GM23338 (cell line): Measurements from ENCODE around the gene OXCT1. TPM values are rescaled to one million over a fixed set of nuclear protein-coding genes. Genes with fewer than 3 reads are reported as not detected.

Experiments
- ATAC-seq: fragments of 200-7000 bp; cut with Tn5 transposase; 3 replicates; pipeline ENCODE4 v1.9.1; 2020
- DNase-seq: peaks from one replicate; pipeline ENCODE4 v3.0.0-alpha.2; 2015; ENCODE audit warnings: low spot score
- H2AFZ ChIP-seq: fragments of 200-600 bp; sonication (generic); 2 replicates; pipeline ENCODE4 v1.8.0; 2016; ENCODE audit warnings: antibody characterized with exemption, mild to moderate bottlenecking, moderate library complexity
- H3F3A ChIP-seq: fragments of 200-600 bp; sonication (generic); replicated peaks from 2 replicates; pipeline ENCODE4 v1.8.0; 2017; ENCODE audit warnings: antibody characterized with exemption, mixed run types, low read depth
- H3K27ac ChIP-seq: fragments of 200-600 bp; sonication (generic); 2 replicates; pipeline ENCODE4 v1.6.1; 2016; ENCODE audit warnings: low read depth
- H3K27me3 ChIP-seq: fragments of 200-600 bp; sonication (generic); 2 replicates; pipeline ENCODE4 v1.8.0; 2016; ENCODE audit warnings: mild to moderate bottlenecking, mixed run types, moderate library complexity; ENCODE audit not compliant: insufficient read depth
- H3K36me3 ChIP-seq: fragments of 200-600 bp; sonication (generic); 2 replicates; pipeline ENCODE4 v1.8.0; 2016; ENCODE audit warnings: mild to moderate bottlenecking; ENCODE audit not compliant: insufficient read depth
- H3K4me1 ChIP-seq: fragments of 200-600 bp; sonication (generic); 2 replicates; pipeline ENCODE4 v1.8.0; 2016; ENCODE audit warnings: mild to moderate bottlenecking, moderate library complexity; ENCODE audit not compliant: insufficient read depth
- H3K4me2 ChIP-seq: fragments of 200-600 bp; sonication (generic); 2 replicates; pipeline ENCODE4 v1.7.1; 2017; ENCODE audit warnings: mixed run types
- H3K4me3 ChIP-seq: fragments of 200-600 bp; sonication (generic); 2 replicates; pipeline ENCODE4 v1.6.1; 2016; ENCODE audit warnings: mixed run types
- H3K79me2 ChIP-seq: fragments of 200-600 bp; sonication (generic); replicated peaks from 2 replicates; pipeline ENCODE4 v1.8.0; 2017; ENCODE audit warnings: mild to moderate bottlenecking; ENCODE audit not compliant: insufficient read depth
- H3K9me2 ChIP-seq: fragments of 200-600 bp; sonication (generic); 2 replicates; pipeline ENCODE4 v1.8.0; 2017; ENCODE audit not compliant: insufficient read depth
- H4K20me1 ChIP-seq: fragments of 200-600 bp; sonication (generic); replicated peaks from 2 replicates; pipeline ENCODE4 v1.8.0; 2017; ENCODE audit warnings: mild to moderate bottlenecking; ENCODE audit not compliant: insufficient read depth
- H3K27ac Mint-ChIP-seq: 2 replicates; pipeline ENCODE4 v1.8.0; 2020; ENCODE audit warnings: inconsistent platforms, mild to moderate bottlenecking, moderate library complexity, mixed read lengths
- H3K27me3 Mint-ChIP-seq: 3 replicates; pipeline ENCODE4 v1.8.0; 2022; ENCODE audit warnings: low read depth, mild to moderate bottlenecking, moderate library complexity, mixed read lengths, inconsistent platforms; ENCODE audit not compliant: insufficient read depth, poor library complexity
- H3K36me3 Mint-ChIP-seq: 3 replicates; pipeline ENCODE4 v1.8.0; 2021; ENCODE audit warnings: low read depth, mild to moderate bottlenecking, inconsistent platforms, moderate library complexity, mixed read lengths
- H3K4me1 Mint-ChIP-seq: 3 replicates; pipeline ENCODE4 v1.8.0; 2020; ENCODE audit warnings: mild to moderate bottlenecking, inconsistent platforms, mixed read lengths
- H3K4me3 Mint-ChIP-seq: 3 replicates; pipeline ENCODE4 v1.8.0; 2021; ENCODE audit warnings: moderate library complexity, mild to moderate bottlenecking, inconsistent platforms, mixed read lengths
- H3K9me3 Mint-ChIP-seq: 3 replicates; pipeline ENCODE4 v1.8.0; 2020; ENCODE audit warnings: moderate library complexity, mild to moderate bottlenecking, inconsistent platforms, mixed read lengths
- CREB1 ChIP-seq: fragments of 250-450 bp; sonication (Bioruptor Pico); IDR thresholded peaks from 2 replicates; pipeline ENCODE4 v1.5.0; 2020; ENCODE audit warnings: low read depth, mild to moderate bottlenecking, moderate library complexity
- EZH2 ChIP-seq: fragments of 200-600 bp; sonication (generic); IDR thresholded peaks from one replicate; pipeline ENCODE4 v1.8.0; 2017; ENCODE audit warnings: antibody characterized with exemption, mild to moderate bottlenecking, low read depth; ENCODE audit not compliant: unreplicated experiment
- EZH2phosphoT487 ChIP-seq: fragments of 200-600 bp; sonication (generic); IDR thresholded peaks from one replicate; pipeline ENCODE4 v1.8.1; 2018; ENCODE audit warnings: antibody characterized with exemption; ENCODE audit not compliant: unreplicated experiment
- JUNB ChIP-seq: IDR thresholded peaks from one replicate; pipeline ENCODE4 v1.6.1; 2016; ENCODE audit warnings: antibody characterized with exemption; ENCODE audit not compliant: unreplicated experiment
- NANOG ChIP-seq: IDR thresholded peaks from 2 replicates; pipeline ENCODE4 v1.6.1; 2016; ENCODE audit warnings: antibody characterized with exemption, borderline replicate concordance
- POLR2AphosphoS5 ChIP-seq: IDR thresholded peaks from 2 replicates; pipeline ENCODE4 v1.6.1; 2016; ENCODE audit warnings: antibody characterized with exemption, low read depth
- STAT1 ChIP-seq: IDR thresholded peaks from one replicate; pipeline ENCODE4 v1.6.1; 2016; ENCODE audit warnings: antibody characterized with exemption; ENCODE audit not compliant: unreplicated experiment
- ZNF114 ChIP-seq: fragments of 250-450 bp; sonication (Bioruptor Pico); IDR thresholded peaks from 2 replicates; pipeline ENCODE4 v1.5.0; 2020; ENCODE audit warnings: mild to moderate bottlenecking, moderate library complexity
- ZNF331 ChIP-seq: fragments of 250-450 bp; sonication (Bioruptor Pico); IDR thresholded peaks from 2 replicates; pipeline ENCODE4 v1.5.0; 2020; ENCODE audit warnings: low read depth, mild to moderate bottlenecking, moderate library complexity
- polyA plus RNA-seq: library from polyadenylated mRNA; unstranded; fragments of >200 nt; fragmentation: Nextera tagmentation; extraction: Ambion mirVana; gene quantifications from 2 replicates; pipeline ENCODE4 v1.2.1, GENCODE V29; 2016
- total RNA-seq: library from RNA; depleted of rRNA; stranded (reverse); fragments of >200 nt; shearing (Covaris generic); gene quantifications from 2 replicates; pipeline ENCODE4 v1.2.3, GENCODE V29; 2014
- TF ChIP-seq, protein P1 (sequence below), 2 experiments: fragments of 200-600 bp in 1 of 2; sonication (generic) in 1 of 2; conservative IDR thresholded peaks; 2 replicates each; pipeline versions ENCODE4 v1.5.1 to v1.6.1; 2016 to 2017; ENCODE audit warnings: antibody characterized with exemption in 2 of 2, low read depth in 2 of 2, mild to moderate bottlenecking in 2 of 2, moderate library complexity in 1 of 2
- TF ChIP-seq, protein P2 (sequence below): fragments of 250-450 bp; sonication (Bioruptor Pico); IDR thresholded peaks from 2 replicates; pipeline ENCODE4 v1.5.0; 2020; ENCODE audit warnings: mild to moderate bottlenecking, moderate library complexity
- TF ChIP-seq, protein P3 (sequence below): IDR thresholded peaks from 2 replicates; pipeline ENCODE4 v1.6.1; 2016; ENCODE audit warnings: antibody characterized with exemption

OXCT1 gene
- total and polyA plus RNA-seq, 2 experiments from 2014 or later: 11.6 to 37.0 TPM

DNA sequence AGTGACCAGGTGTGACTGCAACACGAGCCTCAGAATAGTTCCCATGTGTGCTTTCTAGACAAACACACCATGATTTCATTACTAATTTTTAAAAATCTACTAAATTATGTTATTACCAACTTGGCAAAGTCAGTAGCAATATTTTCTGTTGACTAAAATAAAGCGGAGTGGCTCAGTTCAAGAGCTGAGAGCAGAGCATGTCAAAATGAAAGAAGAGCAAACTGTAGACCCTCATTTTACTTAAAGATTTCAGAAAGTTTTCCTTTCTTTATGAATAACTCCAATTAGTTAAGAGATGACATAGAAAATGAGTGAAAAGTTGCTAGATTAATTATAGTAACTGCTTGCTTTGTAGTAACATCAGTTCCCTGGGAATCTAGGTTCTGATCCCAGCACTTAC lies 17.9 kb downstream of the OXCT1 start (continued):
- no peak for TF ChIP-seq ZNF331
- TF ChIP-seq EZH2: no peak
- no peak for TF ChIP-seq JUNB
- no peak for TF ChIP-seq STAT1
- no peak for TF ChIP-seq ZNF114 (CRISPR knock-in tag)
- no peak for TF ChIP-seq CREB1 (CRISPR knock-in tag)
- no peak for TF ChIP-seq EZH2phosphoT487
- TF ChIP-seq POLR2AphosphoS5: no peak
- TF ChIP-seq, protein P1, sequence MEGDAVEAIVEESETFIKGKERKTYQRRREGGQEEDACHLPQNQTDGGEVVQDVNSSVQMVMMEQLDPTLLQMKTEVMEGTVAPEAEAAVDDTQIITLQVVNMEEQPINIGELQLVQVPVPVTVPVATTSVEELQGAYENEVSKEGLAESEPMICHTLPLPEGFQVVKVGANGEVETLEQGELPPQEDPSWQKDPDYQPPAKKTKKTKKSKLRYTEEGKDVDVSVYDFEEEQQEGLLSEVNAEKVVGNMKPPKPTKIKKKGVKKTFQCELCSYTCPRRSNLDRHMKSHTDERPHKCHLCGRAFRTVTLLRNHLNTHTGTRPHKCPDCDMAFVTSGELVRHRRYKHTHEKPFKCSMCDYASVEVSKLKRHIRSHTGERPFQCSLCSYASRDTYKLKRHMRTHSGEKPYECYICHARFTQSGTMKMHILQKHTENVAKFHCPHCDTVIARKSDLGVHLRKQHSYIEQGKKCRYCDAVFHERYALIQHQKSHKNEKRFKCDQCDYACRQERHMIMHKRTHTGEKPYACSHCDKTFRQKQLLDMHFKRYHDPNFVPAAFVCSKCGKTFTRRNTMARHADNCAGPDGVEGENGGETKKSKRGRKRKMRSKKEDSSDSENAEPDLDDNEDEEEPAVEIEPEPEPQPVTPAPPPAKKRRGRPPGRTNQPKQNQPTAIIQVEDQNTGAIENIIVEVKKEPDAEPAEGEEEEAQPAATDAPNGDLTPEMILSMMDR (conservative IDR thresholded peaks at IDR 0.05; ENCODE audit: low read depth in 2 of 2): no peak

DNA sequence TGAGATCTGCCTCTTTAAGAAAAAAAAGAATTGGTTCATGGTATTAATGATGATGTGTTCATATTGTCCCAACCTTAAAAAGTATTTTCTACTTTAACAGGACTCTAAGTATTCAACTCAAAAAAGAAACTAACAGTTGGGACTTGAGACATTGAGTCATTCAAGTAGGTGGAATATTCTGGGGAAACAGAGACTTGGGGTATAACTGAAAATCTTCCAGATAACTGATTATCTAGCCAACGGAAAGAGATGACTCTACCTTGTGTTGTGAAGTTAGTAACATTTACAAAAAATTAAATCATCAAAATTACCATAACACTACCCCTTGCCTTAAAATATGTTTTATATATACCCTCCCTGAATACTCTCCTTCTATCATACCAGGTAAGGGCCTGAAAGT lies 19.1 kb downstream of the OXCT1 start:
- no peaks in the 10 kb centered on the region for H3K79me2 ChIP-seq
- H4K20me1 ChIP-seq: no peaks in the 10 kb centered on the region; the same call in 1 of the 2 replicates
- no peak overlapping the region for H3K27ac ChIP-seq
- no peak overlapping the region for H3K4me2 ChIP-seq
- Mint-ChIP-seq H3K27me3 (no peaks in the 10 kb centered on the region), H3K4me1 (no peaks in the 10 kb centered on the region), H3K27ac (no peak overlapping the region), H3K36me3 (peaks cover 46% of the 10 kb centered on the region), H3K4me3 (no peak overlapping the region), H3K9me3 (peaks cover 5% of the 10 kb centered on the region; the same call in 2 of the 3 replicates)
- no peak overlapping the region for H3K4me3 ChIP-seq
- no peak overlapping the region for H2AFZ ChIP-seq
- DNase-seq: no peak
- H3F3A ChIP-seq: no peaks in the 10 kb centered on the region
- peaks cover 13% of the 10 kb centered on the region for H3K36me3 ChIP-seq
- no peaks in the 10 kb centered on the region for H3K4me1 ChIP-seq
- no peaks in the 10 kb centered on the region for H3K27me3 ChIP-seq
- ATAC-seq: no peak
- no peaks in the 10 kb centered on the region for H3K9me2 ChIP-seq
- TF ChIP-seq NANOG (no peak), ZNF114 (CRISPR knock-in tag) (no peak), STAT1 (no peak), CREB1 (CRISPR knock-in tag) (no peak), JUNB (no peak), EZH2 (no peak), POLR2AphosphoS5 (no peak), EZH2phosphoT487 (no peak), ZNF331 (no peak)
- TF ChIP-seq, protein P2, sequence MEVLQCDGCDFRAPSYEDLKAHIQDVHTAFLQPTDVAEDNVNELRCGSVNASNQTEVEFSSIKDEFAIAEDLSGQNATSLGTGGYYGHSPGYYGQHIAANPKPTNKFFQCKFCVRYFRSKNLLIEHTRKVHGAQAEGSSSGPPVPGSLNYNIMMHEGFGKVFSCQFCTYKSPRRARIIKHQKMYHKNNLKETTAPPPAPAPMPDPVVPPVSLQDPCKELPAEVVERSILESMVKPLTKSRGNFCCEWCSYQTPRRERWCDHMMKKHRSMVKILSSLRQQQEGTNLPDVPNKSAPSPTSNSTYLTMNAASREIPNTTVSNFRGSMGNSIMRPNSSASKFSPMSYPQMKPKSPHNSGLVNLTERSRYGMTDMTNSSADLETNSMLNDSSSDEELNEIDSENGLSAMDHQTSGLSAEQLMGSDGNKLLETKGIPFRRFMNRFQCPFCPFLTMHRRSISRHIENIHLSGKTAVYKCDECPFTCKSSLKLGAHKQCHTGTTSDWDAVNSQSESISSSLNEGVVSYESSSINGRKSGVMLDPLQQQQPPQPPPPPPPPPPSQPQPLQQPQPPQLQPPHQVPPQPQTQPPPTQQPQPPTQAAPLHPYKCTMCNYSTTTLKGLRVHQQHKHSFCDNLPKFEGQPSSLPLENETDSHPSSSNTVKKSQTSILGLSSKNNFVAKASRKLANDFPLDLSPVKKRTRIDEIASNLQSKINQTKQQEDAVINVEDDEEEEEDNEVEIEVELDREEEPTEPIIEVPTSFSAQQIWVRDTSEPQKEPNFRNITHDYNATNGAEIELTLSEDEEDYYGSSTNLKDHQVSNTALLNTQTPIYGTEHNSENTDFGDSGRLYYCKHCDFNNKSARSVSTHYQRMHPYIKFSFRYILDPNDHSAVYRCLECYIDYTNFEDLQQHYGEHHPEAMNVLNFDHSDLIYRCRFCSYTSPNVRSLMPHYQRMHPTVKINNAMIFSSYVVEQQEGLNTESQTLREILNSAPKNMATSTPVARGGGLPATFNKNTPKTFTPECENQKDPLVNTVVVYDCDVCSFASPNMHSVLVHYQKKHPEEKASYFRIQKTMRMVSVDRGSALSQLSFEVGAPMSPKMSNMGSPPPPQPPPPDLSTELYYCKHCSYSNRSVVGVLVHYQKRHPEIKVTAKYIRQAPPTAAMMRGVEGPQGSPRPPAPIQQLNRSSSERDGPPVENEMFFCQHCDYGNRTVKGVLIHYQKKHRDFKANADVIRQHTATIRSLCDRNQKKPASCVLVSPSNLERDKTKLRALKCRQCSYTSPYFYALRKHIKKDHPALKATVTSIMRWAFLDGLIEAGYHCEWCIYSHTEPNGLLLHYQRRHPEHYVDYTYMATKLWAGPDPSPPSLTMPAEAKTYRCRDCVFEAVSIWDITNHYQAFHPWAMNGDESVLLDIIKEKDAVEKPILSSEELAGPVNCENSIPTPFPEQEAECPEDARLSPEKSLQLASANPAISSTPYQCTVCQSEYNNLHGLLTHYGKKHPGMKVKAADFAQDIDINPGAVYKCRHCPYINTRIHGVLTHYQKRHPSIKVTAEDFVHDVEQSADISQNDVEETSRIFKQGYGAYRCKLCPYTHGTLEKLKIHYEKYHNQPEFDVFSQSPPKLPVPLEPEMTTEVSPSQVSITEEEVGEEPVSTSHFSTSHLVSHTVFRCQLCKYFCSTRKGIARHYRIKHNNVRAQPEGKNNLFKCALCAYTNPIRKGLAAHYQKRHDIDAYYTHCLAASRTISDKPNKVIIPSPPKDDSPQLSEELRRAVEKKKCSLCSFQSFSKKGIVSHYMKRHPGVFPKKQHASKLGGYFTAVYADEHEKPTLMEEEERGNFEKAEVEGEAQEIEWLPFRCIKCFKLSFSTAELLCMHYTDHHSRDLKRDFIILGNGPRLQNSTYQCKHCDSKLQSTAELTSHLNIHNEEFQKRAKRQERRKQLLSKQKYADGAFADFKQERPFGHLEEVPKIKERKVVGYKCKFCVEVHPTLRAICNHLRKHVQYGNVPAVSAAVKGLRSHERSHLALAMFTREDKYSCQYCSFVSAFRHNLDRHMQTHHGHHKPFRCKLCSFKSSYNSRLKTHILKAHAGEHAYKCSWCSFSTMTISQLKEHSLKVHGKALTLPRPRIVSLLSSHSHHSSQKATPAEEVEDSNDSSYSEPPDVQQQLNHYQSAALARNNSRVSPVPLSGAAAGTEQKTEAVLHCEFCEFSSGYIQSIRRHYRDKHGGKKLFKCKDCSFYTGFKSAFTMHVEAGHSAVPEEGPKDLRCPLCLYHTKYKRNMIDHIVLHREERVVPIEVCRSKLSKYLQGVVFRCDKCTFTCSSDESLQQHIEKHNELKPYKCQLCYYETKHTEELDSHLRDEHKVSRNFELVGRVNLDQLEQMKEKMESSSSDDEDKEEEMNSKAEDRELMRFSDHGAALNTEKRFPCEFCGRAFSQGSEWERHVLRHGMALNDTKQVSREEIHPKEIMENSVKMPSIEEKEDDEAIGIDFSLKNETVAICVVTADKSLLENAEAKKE (CRISPR knock-in tag): no peak
- TF ChIP-seq, protein P1 (conservative IDR thresholded peaks at IDR 0.05; ENCODE audit: low read depth in 2 of 2): no peak
- TF ChIP-seq, protein P3, sequence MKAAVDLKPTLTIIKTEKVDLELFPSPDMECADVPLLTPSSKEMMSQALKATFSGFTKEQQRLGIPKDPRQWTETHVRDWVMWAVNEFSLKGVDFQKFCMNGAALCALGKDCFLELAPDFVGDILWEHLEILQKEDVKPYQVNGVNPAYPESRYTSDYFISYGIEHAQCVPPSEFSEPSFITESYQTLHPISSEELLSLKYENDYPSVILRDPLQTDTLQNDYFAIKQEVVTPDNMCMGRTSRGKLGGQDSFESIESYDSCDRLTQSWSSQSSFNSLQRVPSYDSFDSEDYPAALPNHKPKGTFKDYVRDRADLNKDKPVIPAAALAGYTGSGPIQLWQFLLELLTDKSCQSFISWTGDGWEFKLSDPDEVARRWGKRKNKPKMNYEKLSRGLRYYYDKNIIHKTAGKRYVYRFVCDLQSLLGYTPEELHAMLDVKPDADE: no peak
